Activated CD8-positive, alpha-beta T cell treated with anti-CD3 and anti-CD28 coated beads for 36 hours (primary cell): ENCODE measurements around the gene ZMIZ1. TPM values are rescaled to one million over a fixed set of nuclear protein-coding genes. Genes with fewer than 3 reads are reported as not detected.

Experiments used
- ATAC-seq: fragments of 200-7000 bp; cut with Tn5 transposase; one replicate; pipeline ENCODE4 v1.10.0; 2021; ENCODE audit warnings: mild to moderate bottlenecking, moderate library complexity
- CTCF ChIA-PET: fragments of 350-600 bp; sonication (Branson Sonifier 250); formaldehyde crosslinking; loops from one replicate; lab custom pipeline; 2021; ENCODE audit warnings: antibody characterized with exemption; lab: Charles Lee
- POLR2A ChIA-PET: fragments of 350-600 bp; sonication (Branson Sonifier 250); formaldehyde crosslinking; loops from one replicate; lab custom pipeline; 2021; ENCODE audit warnings: antibody characterized with exemption; lab: Charles Lee
- DNase-seq: peaks from one replicate; pipeline ENCODE4 v3.0.0-alpha.2; 2020
- H3K27ac Mint-ChIP-seq: one replicate; pipeline ENCODE4 v1.8.0; 2021; ENCODE audit warnings: mild to moderate bottlenecking, mixed read lengths
- H3K27me3 Mint-ChIP-seq: one replicate; pipeline ENCODE4 v1.8.0; 2021; ENCODE audit warnings: mixed read lengths
- H3K36me3 Mint-ChIP-seq: one replicate; pipeline ENCODE4 v1.8.0; 2021; ENCODE audit warnings: low read depth, mixed read lengths
- H3K4me1 Mint-ChIP-seq: one replicate; pipeline ENCODE4 v1.8.0; 2021; ENCODE audit warnings: low read depth, mixed read lengths
- H3K4me3 Mint-ChIP-seq: one replicate; pipeline ENCODE4 v1.8.0; 2021; ENCODE audit warnings: mild to moderate bottlenecking, moderate library complexity, mixed read lengths
- H3K9me3 Mint-ChIP-seq: one replicate; pipeline ENCODE4 v1.8.0; 2021; ENCODE audit warnings: mixed read lengths
- CTCF ChIP-seq: fragments of 200-600 bp; IDR thresholded peaks from one replicate; pipeline ENCODE4 v1.8.0; 2022; ENCODE audit warnings: antibody characterized with exemption, mild to moderate bottlenecking
- intact Hi-C: fragments of 100-400 bp; cut with micrococcal nuclease; formaldehyde crosslinking; loops from one replicate; pipeline ENCODE4 v1.10.0; 2022
- total RNA-seq, 2 experiments: library from RNA; stranded (reverse); gene quantifications; one replicate each; pipeline ENCODE4 v1.2.3, GENCODE V29; 2021

Gene ZMIZ1
- total RNA-seq, 2 experiments from 2014 or later: 46.5 to 52.2 TPM

GRCh38 chr10:79344502-79345195 lies 275.9 kb downstream of the ZMIZ1 start:
- POLR2A ChIA-PET: interaction anchor here (0.8 to 13.2 kb wide), 8 partner anchors 9 to 100 kb away, joined by 3 to 155 read pairs (median 3); no protein-coding TSS in a partner anchor
- no peak for TF ChIP-seq CTCF
- intact Hi-C loops: loop anchor here (5.0 kb wide), 1 partner anchor 52 kb away; no protein-coding TSS in a partner anchor
- CTCF ChIA-PET: interaction anchor here (0.9 to 3.9 kb wide), 5 partner anchors 9 to 51 kb away, joined by 3 to 27 read pairs (median 7); no protein-coding TSS in a partner anchor
- Mint-ChIP-seq H3K36me3 (peaks cover 17% of the 10 kb centered on the region), H3K4me3 (no peak overlapping the region), H3K9me3 (no peaks in the 10 kb centered on the region), H3K27ac (no peak overlapping the region), H3K27me3 (no peaks in the 10 kb centered on the region), H3K4me1 (peaks cover 17% of the 10 kb centered on the region)
- ATAC-seq (no peak), DNase-seq (no peak)

- peaks cover 25% of the 10 kb centered on the region for H3K36me3 Mint-ChIP-seq
- peaks cover 22% of the 10 kb centered on the region for H3K4me1 Mint-ChIP-seq
Observed at GRCh38 chr10:79345241-79346011, 276.7 kb downstream of the ZMIZ1 start.

GRCh38 chr10:79346012-79346340 lies 277.2 kb downstream of the ZMIZ1 start:
- H3K27ac Mint-ChIP-seq: peak overlapping the region; percentile 5
- ChIA-PET CTCF (interaction anchor here (0.8 to 4.0 kb wide), 12 partner anchors 9 to 122 kb away, joined by 3 to 27 read pairs (median 4); no protein-coding TSS in a partner anchor), POLR2A (interaction anchor here (1.3 to 13.2 kb wide), 5 partner anchors 9 to 27 kb away, joined by 8 to 155 read pairs (median 10); no protein-coding TSS in a partner anchor)
- H3K4me3 Mint-ChIP-seq: no peak overlapping the region
- H3K9me3 Mint-ChIP-seq: no peaks in the 10 kb centered on the region
- DNase-seq (no peak), ATAC-seq (no peak)
- H3K4me1 Mint-ChIP-seq: peaks cover 25% of the 10 kb centered on the region
- no peaks in the 10 kb centered on the region for H3K27me3 Mint-ChIP-seq
- intact Hi-C loops: loop anchor here (5.0 kb wide), 1 partner anchor 54 kb away; no protein-coding TSS in a partner anchor
- peaks cover 30% of the 10 kb centered on the region for H3K36me3 Mint-ChIP-seq
- no peak for TF ChIP-seq CTCF

More at GRCh38 chr10:79345241-79346011, 276.7 kb downstream of the ZMIZ1 start:
- POLR2A ChIA-PET: interaction anchor here (0.8 to 13.2 kb wide), 7 partner anchors 9 to 97 kb away, joined by 3 to 155 read pairs (median 8); no protein-coding TSS in a partner anchor
- no peaks in the 10 kb centered on the region for H3K27me3 Mint-ChIP-seq
- intact Hi-C loops: loop anchor here (5.0 kb wide), 1 partner anchor 53 kb away; no protein-coding TSS in a partner anchor
- DNase-seq (no peak), ATAC-seq (no peak)
- no peak for TF ChIP-seq CTCF
- H3K4me3 Mint-ChIP-seq: no peak overlapping the region
- H3K9me3 Mint-ChIP-seq: no peaks in the 10 kb centered on the region
- CTCF ChIA-PET: interaction anchor here (0.9 to 3.9 kb wide), 7 partner anchors 10 to 122 kb away, joined by 3 to 27 read pairs (median 7); no protein-coding TSS in a partner anchor
- H3K27ac Mint-ChIP-seq: peak overlapping the region; percentile 20

- H3K36me3 Mint-ChIP-seq: peaks cover 31% of the 10 kb centered on the region
- CTCF ChIA-PET: interaction anchor here (0.6 to 4.0 kb wide), 13 partner anchors 10 to 121 kb away, joined by 3 to 27 read pairs (median 4); no protein-coding TSS in a partner anchor
- H3K4me1 Mint-ChIP-seq: peaks cover 26% of the 10 kb centered on the region
- no peaks in the 10 kb centered on the region for H3K9me3 Mint-ChIP-seq
- peak; percentile 31 for DNase-seq
- H3K4me3 Mint-ChIP-seq: peak overlapping the region; percentile 86
- intact Hi-C loops: loop anchor here (5.0 kb wide), 1 partner anchor 54 kb away; no protein-coding TSS in a partner anchor
- peak; percentile 35 for ATAC-seq
- H3K27me3 Mint-ChIP-seq: no peaks in the 10 kb centered on the region
- peak overlapping the region; percentile 57 for H3K27ac Mint-ChIP-seq
- TF ChIP-seq CTCF: no peak
- POLR2A ChIA-PET: interaction anchor here (0.9 to 13.2 kb wide), 6 partner anchors 8 to 104 kb away, joined by 3 to 155 read pairs (median 17); no protein-coding TSS in a partner anchor
Observed at GRCh38 chr10:79346388-79347225, 277.8 kb downstream of the ZMIZ1 start.
